PC-9 (cell line): ENCODE measurements around the gene COL6A1. TPM values are rescaled to one million over a fixed set of nuclear protein-coding genes. Genes with fewer than 3 reads are reported as not detected.

Experiments
- BruUV-seq: library from RNA; stranded (reverse); fragments of 400-500 nt; replicated peaks from 2 replicates; lab custom pipeline; 2021; lab: Mats Ljungman, UMichigan
- CTCF ChIA-PET: fragments of 300-600 bp; sonication (Branson Sonifier 250); formaldehyde crosslinking; loops from one replicate; lab custom pipeline; 2022; ENCODE audit warnings: antibody characterized with exemption; lab: Charles Lee
- POLR2A ChIA-PET: fragments of 300-600 bp; sonication (Branson Sonifier 250); formaldehyde crosslinking; loops from one replicate; lab custom pipeline; 2022; ENCODE audit warnings: antibody characterized with exemption; ENCODE audit not compliant: unreplicated experiment; lab: Charles Lee
- DNase-seq, 2 experiments: peaks; one replicate each; pipeline versions ENCODE4 v3.0.0 to v3.0.0-alpha.2; 2015 to 2022; ENCODE audit warnings: mixed read lengths in 1 of 2
- H2AFZ ChIP-seq: fragments of 200-600 bp; sonication (generic); 2 replicates; pipeline ENCODE4 v1.8.1; 2017; ENCODE audit warnings: antibody characterized with exemption
- H3F3A ChIP-seq: fragments of 200-600 bp; sonication (generic); 2 replicates; pipeline ENCODE4 v1.8.1; 2017; ENCODE audit warnings: antibody characterized with exemption, mild to moderate bottlenecking, low read depth; ENCODE audit not compliant: insufficient read depth
- H3K27ac ChIP-seq: fragments of 200-600 bp; sonication (generic); 2 replicates; pipeline ENCODE4 v1.6.1; 2016; ENCODE audit warnings: mixed run types
- H3K27me3 ChIP-seq: fragments of 200-600 bp; sonication (generic); 2 replicates; pipeline ENCODE4 v1.6.1; 2016; ENCODE audit warnings: low read depth, mixed run types; ENCODE audit not compliant: insufficient read depth
- H3K36me3 ChIP-seq: fragments of 200-600 bp; sonication (generic); 2 replicates; pipeline ENCODE4 v1.6.1; 2016; ENCODE audit warnings: low read depth, mixed run types
- H3K4me1 ChIP-seq: fragments of 200-600 bp; sonication (generic); replicated peaks from 2 replicates; pipeline ENCODE4 v1.6.1; 2016; ENCODE audit warnings: mixed run types; ENCODE audit not compliant: insufficient read depth
- H3K4me2 ChIP-seq: fragments of 200-600 bp; sonication (generic); 2 replicates; pipeline ENCODE4 v1.6.1; 2017; ENCODE audit warnings: mixed run types
- H3K4me3 ChIP-seq: fragments of 200-600 bp; sonication (generic); 2 replicates; pipeline ENCODE4 v1.6.1; 2016; ENCODE audit warnings: mixed run types
- H3K79me2 ChIP-seq: fragments of 200-600 bp; sonication (generic); 2 replicates; pipeline ENCODE4 v1.6.1; 2017; ENCODE audit warnings: low read depth, mixed run types
- H3K9me2 ChIP-seq: fragments of 200-600 bp; sonication (generic); 2 replicates; pipeline ENCODE4 v1.8.1; 2017; ENCODE audit warnings: mild to moderate bottlenecking; ENCODE audit not compliant: insufficient read depth
- H3K9me3 ChIP-seq: fragments of 200-600 bp; sonication (generic); 2 replicates; pipeline ENCODE4 v1.8.1; 2016; ENCODE audit warnings: low read depth; ENCODE audit not compliant: insufficient read depth
- H4K20me1 ChIP-seq: fragments of 200-600 bp; sonication (generic); 2 replicates; pipeline ENCODE4 v1.8.1; 2017; ENCODE audit not compliant: insufficient read depth
- CTCF ChIP-seq: fragments of 200-600 bp; sonication (generic); conservative IDR thresholded peaks from 2 replicates; pipeline ENCODE4 v1.6.1; 2017; ENCODE audit warnings: mixed run types, antibody characterized with exemption, mild to moderate bottlenecking, moderate library complexity
- EZH2 ChIP-seq: fragments of 200-600 bp; sonication (generic); IDR thresholded peaks from 2 replicates; pipeline ENCODE4 v1.8.0; 2017; ENCODE audit warnings: antibody characterized with exemption, low read depth
- intact Hi-C: fragments of 100-400 bp; cut with micrococcal nuclease; formaldehyde crosslinking; loops from one replicate; pipeline ENCODE4 v1.10.0; 2022; ENCODE audit not compliant: unreplicated experiment
- total RNA-seq: library from RNA; stranded (reverse); gene quantifications from 2 replicates; pipeline ENCODE4 v1.2.3, GENCODE V29; 2021

Gene COL6A1
- total RNA-seq, 1 experiment from 2014 or later: 43.1 TPM

GRCh38 chr21:45976701-45977311 lies 4.8 kb upstream of the COL6A1 start:
- no peaks in the 10 kb centered on the region for H3K9me2 ChIP-seq
- 0 out of 2 replicates have a peak, but pooled peaks cover 1% of the 10 kb centered on the region for H3K79me2 ChIP-seq
- H3K27ac ChIP-seq: no peak overlapping the region
- H4K20me1 ChIP-seq: no peaks in the 10 kb centered on the region
- peaks cover 16% of the 10 kb centered on the region for H3K4me1 ChIP-seq
- TF ChIP-seq EZH2: no peak
- no peak for TF ChIP-seq CTCF
- no peaks in the 10 kb centered on the region for H3K36me3 ChIP-seq
- no peaks in the 10 kb centered on the region for H3K27me3 ChIP-seq
- no peaks in the 10 kb centered on the region for H3K9me3 ChIP-seq
- CTCF ChIA-PET: no interaction called here
- H3F3A ChIP-seq: peaks cover 14% of the 10 kb centered on the region; the same call in 1 of the 2 replicates
- no TSS peak for BruUV-seq
- H2AFZ ChIP-seq: no peak overlapping the region
- intact Hi-C loops: no loop called here
- H3K4me3 ChIP-seq: no peak overlapping the region
- no peak for DNase-seq
- POLR2A ChIA-PET: no interaction called here
- H3K4me2 ChIP-seq: 0 out of 2 replicates have a peak overlapping the region, but pooled peaks have one; percentile 16

DNA sequence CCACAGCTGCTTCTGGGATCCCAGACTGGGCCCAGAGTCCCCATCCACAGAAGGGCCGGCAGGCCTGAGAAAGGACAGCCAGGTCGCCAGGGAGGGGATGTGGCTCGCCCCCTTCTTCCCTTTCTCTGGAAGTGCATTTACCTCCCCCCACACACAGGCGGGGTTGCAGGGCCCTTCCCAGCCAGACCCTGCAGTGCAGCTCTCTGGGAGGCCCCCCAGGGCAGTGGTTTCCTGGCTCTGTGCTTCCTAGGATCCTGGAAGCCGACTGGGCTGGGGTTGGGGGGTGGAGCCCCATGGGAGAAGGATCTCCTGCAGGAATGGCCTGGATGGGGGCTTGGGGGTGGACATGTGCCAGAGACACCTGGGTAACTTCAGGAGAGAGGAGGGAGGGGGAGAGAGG lies 4.2 kb upstream of the COL6A1 start:
- ChIA-PET CTCF (no interaction called here), POLR2A (no interaction called here)
- H3K4me3 ChIP-seq: no peak overlapping the region
- H3K27ac ChIP-seq: no peak overlapping the region
- no peak overlapping the region for H3K4me2 ChIP-seq
- H2AFZ ChIP-seq: no peak overlapping the region
- no peaks in the 10 kb centered on the region for H3K36me3 ChIP-seq
- H3K27me3 ChIP-seq: no peaks in the 10 kb centered on the region
- TF ChIP-seq EZH2 (no peak), CTCF (no peak)
- H3K9me3 ChIP-seq: no peaks in the 10 kb centered on the region
- H4K20me1 ChIP-seq: no peaks in the 10 kb centered on the region
- intact Hi-C loops: no loop called here
- peaks cover 7% of the 10 kb centered on the region for H3K79me2 ChIP-seq
- H3F3A ChIP-seq: peaks cover 14% of the 10 kb centered on the region; the same call in 1 of the 2 replicates
- no peak for DNase-seq
- BruUV-seq: no TSS peak
- H3K4me1 ChIP-seq: peaks cover 16% of the 10 kb centered on the region
- H3K9me2 ChIP-seq: no peaks in the 10 kb centered on the region

- Histone ChIP-seq H3K9me3 (no peaks in the 10 kb centered on the region), H3K79me2 (peaks cover 18% of the 10 kb centered on the region), H3K4me3 (no peak overlapping the region), H3K27ac (no peak overlapping the region), H3K27me3 (no peaks in the 10 kb centered on the region), H3K4me1 (peaks cover 16% of the 10 kb centered on the region), H4K20me1 (no peaks in the 10 kb centered on the region), H3F3A (peaks cover 14% of the 10 kb centered on the region; the same call in 1 of the 2 replicates), H2AFZ (no peak overlapping the region), H3K36me3 (no peaks in the 10 kb centered on the region), H3K9me2 (no peaks in the 10 kb centered on the region), H3K4me2 (no peak overlapping the region)
- CTCF ChIA-PET: no interaction called here
- POLR2A ChIA-PET: no interaction called here
- BruUV-seq: no TSS peak
- TF ChIP-seq CTCF: no peak
- TF ChIP-seq EZH2: no peak
- no peak for DNase-seq
- intact Hi-C loops: no loop called here
Observed at GRCh38 chr21:45979141-45979631, 2.4 kb upstream of the COL6A1 start.
